Measurements from ENCODE around the gene PANK2.

DNA sequence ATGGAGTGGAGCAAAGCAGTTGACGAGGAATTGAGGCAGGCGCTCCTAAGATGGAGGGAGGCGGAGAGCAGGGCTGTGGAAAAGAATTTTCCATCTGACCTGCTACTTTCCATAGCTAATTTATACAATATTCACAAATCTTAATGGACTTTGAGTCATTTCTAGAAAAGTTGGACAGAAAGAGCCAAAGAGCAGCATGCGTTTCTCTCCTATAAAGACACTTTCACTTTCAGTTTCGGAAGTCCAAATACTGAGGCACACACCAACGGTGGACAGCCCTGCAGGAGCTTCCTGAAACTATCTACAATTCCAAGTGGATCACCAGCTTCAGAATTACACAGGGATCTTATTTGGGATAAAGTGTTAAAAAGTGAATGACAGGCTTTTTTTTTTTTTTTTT lies 43.5 kb downstream of the PANK2 start:
- TF ChIP-seq, protein P1, sequence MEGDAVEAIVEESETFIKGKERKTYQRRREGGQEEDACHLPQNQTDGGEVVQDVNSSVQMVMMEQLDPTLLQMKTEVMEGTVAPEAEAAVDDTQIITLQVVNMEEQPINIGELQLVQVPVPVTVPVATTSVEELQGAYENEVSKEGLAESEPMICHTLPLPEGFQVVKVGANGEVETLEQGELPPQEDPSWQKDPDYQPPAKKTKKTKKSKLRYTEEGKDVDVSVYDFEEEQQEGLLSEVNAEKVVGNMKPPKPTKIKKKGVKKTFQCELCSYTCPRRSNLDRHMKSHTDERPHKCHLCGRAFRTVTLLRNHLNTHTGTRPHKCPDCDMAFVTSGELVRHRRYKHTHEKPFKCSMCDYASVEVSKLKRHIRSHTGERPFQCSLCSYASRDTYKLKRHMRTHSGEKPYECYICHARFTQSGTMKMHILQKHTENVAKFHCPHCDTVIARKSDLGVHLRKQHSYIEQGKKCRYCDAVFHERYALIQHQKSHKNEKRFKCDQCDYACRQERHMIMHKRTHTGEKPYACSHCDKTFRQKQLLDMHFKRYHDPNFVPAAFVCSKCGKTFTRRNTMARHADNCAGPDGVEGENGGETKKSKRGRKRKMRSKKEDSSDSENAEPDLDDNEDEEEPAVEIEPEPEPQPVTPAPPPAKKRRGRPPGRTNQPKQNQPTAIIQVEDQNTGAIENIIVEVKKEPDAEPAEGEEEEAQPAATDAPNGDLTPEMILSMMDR (conservative IDR thresholded peaks at IDR 0.05), result no peak
- TF ChIP-seq ZFX (IDR thresholded peaks at IDR 0.05), result no peak
